Measurements from ENCODE around the gene DCAF7. TPM values are rescaled to one million over a fixed set of nuclear protein-coding genes. Genes with fewer than 3 reads are reported as not detected.

Gene DCAF7
- total RNA-seq, 2 experiments from 2014 or later, result 113 TPM

- Mint-ChIP-seq H3K27me3 (no peaks in the 10 kb centered on the region), H3K9me3 (no peaks in the 10 kb centered on the region), H3K4me3 (no peak overlapping the region), H3K27ac (no peak overlapping the region), H3K4me1 (peaks cover 14% of the 10 kb centered on the region), H3K36me3 (peaks cover 13% of the 10 kb centered on the region)
- ATAC-seq (ENCODE audit: low read depth) (no peak), DNase-seq (no peak)
- POLR2A ChIA-PET, result interaction anchor here (0.7 to 1.3 kb wide), 2 partner anchors 16 to 17 kb away, joined by 3 read pairs; partner anchors contain the start of gene DCAF7
Observed at GRCh38 chr17:63567229-63567628, 17.0 kb downstream of the DCAF7 start.

- H3K9me3 Mint-ChIP-seq, result no peaks in the 10 kb centered on the region
- no peak overlapping the region for H3K27ac Mint-ChIP-seq
- ATAC-seq (ENCODE audit: low read depth) (no peak), DNase-seq (no peak)
- no peak overlapping the region for H3K4me3 Mint-ChIP-seq
- peaks cover 11% of the 10 kb centered on the region for H3K4me1 Mint-ChIP-seq
- POLR2A ChIA-PET, result no interaction called here
- H3K27me3 Mint-ChIP-seq, result no peaks in the 10 kb centered on the region
- H3K36me3 Mint-ChIP-seq, result peaks cover 10% of the 10 kb centered on the region
Observed at GRCh38 chr17:63568563-63568962, 18.3 kb downstream of the DCAF7 start.

- ATAC-seq (ENCODE audit: low read depth) (no peak), DNase-seq (no peak)
- Mint-ChIP-seq H3K27me3 (no peaks in the 10 kb centered on the region), H3K4me3 (no peak overlapping the region), H3K9me3 (no peaks in the 10 kb centered on the region), H3K27ac (no peak overlapping the region), H3K36me3 (peaks cover 14% of the 10 kb centered on the region), H3K4me1 (peaks cover 16% of the 10 kb centered on the region)
- POLR2A ChIA-PET, result no interaction called here
Observed at GRCh38 chr17:63571632-63572310, 21.5 kb downstream of the DCAF7 start.

DNA sequence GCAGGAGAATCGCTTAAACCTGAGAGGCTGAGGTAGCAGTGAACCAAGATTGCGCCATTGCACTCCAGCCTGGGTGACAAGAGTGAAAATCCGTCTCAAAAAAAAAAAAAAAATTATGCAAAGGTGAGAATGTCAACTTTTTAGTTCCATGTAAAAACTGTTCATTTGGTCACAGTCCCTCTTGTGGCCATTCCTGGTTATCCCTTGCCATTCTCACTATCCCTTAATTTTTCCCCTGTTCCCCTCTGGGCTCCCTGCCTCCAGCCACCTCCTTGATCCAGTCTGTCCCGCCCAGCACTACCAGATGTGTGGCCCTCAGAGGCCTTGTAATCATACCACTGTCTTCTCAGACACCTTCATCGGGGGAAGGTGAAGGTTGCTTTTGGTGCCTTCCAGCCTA lies 23.4 kb downstream of the DCAF7 start:
- no peak overlapping the region for H3K27ac Mint-ChIP-seq
- peaks cover 11% of the 10 kb centered on the region for H3K36me3 Mint-ChIP-seq
- no peak overlapping the region for H3K4me3 Mint-ChIP-seq
- H3K4me1 Mint-ChIP-seq, result peaks cover 14% of the 10 kb centered on the region
- DNase-seq (no peak), ATAC-seq (ENCODE audit: low read depth) (no peak)
- H3K9me3 Mint-ChIP-seq, result no peaks in the 10 kb centered on the region
- POLR2A ChIA-PET, result no interaction called here
- H3K27me3 Mint-ChIP-seq, result no peaks in the 10 kb centered on the region

GRCh38 chr17:63578027-63578768 lies 27.9 kb downstream of the DCAF7 start:
- no peak overlapping the region for H3K27ac Mint-ChIP-seq
- peaks cover 5% of the 10 kb centered on the region for H3K4me1 Mint-ChIP-seq
- no peaks in the 10 kb centered on the region for H3K9me3 Mint-ChIP-seq
- ATAC-seq (ENCODE audit: low read depth), result no peak
- POLR2A ChIA-PET, result no interaction called here
- DNase-seq, result no peak
- H3K36me3 Mint-ChIP-seq, result peaks cover 22% of the 10 kb centered on the region
- H3K4me3 Mint-ChIP-seq, result no peak overlapping the region
- H3K27me3 Mint-ChIP-seq, result no peaks in the 10 kb centered on the region

- DNase-seq (no peak), ATAC-seq (ENCODE audit: low read depth) (no peak)
- Mint-ChIP-seq H3K4me1 (peaks cover 4% of the 10 kb centered on the region), H3K27ac (no peak overlapping the region), H3K36me3 (peaks cover 21% of the 10 kb centered on the region), H3K27me3 (no peaks in the 10 kb centered on the region), H3K4me3 (no peak overlapping the region), H3K9me3 (no peaks in the 10 kb centered on the region)
- POLR2A ChIA-PET, result no interaction called here
Observed at GRCh38 chr17:63578769-63579111, 28.5 kb downstream of the DCAF7 start.

GRCh38 chr17:63579633-63580032 lies 29.4 kb downstream of the DCAF7 start:
- no peaks in the 10 kb centered on the region for H3K4me1 Mint-ChIP-seq
- POLR2A ChIA-PET, result no interaction called here
- H3K36me3 Mint-ChIP-seq, result peaks cover 17% of the 10 kb centered on the region
- no peaks in the 10 kb centered on the region for H3K9me3 Mint-ChIP-seq
- H3K27me3 Mint-ChIP-seq, result no peaks in the 10 kb centered on the region
- H3K4me3 Mint-ChIP-seq, result no peak overlapping the region
- ATAC-seq (ENCODE audit: low read depth), result no peak
- DNase-seq, result no peak
- no peak overlapping the region for H3K27ac Mint-ChIP-seq

DNA sequence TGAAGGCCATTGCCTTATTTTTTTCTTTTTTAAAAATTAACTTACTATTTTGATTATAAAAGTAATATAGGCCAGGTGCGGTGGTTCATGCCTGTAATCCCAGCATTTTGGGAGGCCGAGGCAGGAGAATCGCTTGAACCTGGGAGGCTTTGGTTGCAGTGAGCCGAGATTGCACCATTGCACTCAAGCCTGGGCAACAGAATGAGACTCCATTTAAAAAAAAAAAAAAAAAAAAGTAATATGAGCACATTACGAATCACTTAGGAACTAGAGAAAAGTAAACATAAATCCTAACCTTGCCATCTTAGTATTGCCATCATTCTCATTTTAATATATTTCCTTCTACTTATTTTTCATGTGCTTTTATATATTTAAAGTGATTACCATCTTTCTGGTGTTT lies 37.5 kb downstream of the DCAF7 start:
- Mint-ChIP-seq H3K27ac (no peak overlapping the region), H3K9me3 (no peaks in the 10 kb centered on the region), H3K4me3 (no peak overlapping the region), H3K27me3 (no peaks in the 10 kb centered on the region), H3K36me3 (peaks cover 33% of the 10 kb centered on the region), H3K4me1 (peaks cover 9% of the 10 kb centered on the region)
- POLR2A ChIA-PET, result no interaction called here
- no peak for ATAC-seq (ENCODE audit: low read depth)
- DNase-seq, result no peak

- no peaks in the 10 kb centered on the region for H3K27me3 Mint-ChIP-seq
- H3K27ac Mint-ChIP-seq, result no peak overlapping the region
- H3K4me3 Mint-ChIP-seq, result no peak overlapping the region
- H3K9me3 Mint-ChIP-seq, result no peaks in the 10 kb centered on the region
- no peak for ATAC-seq (ENCODE audit: low read depth)
- peaks cover 30% of the 10 kb centered on the region for H3K36me3 Mint-ChIP-seq
- H3K4me1 Mint-ChIP-seq, result peaks cover 9% of the 10 kb centered on the region
- DNase-seq, result no peak
- POLR2A ChIA-PET, result no interaction called here
Observed at GRCh38 chr17:63588797-63589196, 38.5 kb downstream of the DCAF7 start.

GRCh38 chr17:63589646-63590045 lies 39.4 kb downstream of the DCAF7 start:
- ATAC-seq (ENCODE audit: low read depth) (no peak), DNase-seq (no peak)
- Mint-ChIP-seq H3K27ac (peak overlapping the region; percentile 14), H3K4me3 (no peak overlapping the region), H3K36me3 (peaks cover 29% of the 10 kb centered on the region), H3K27me3 (no peaks in the 10 kb centered on the region), H3K9me3 (no peaks in the 10 kb centered on the region), H3K4me1 (peaks cover 9% of the 10 kb centered on the region)
- POLR2A ChIA-PET, result no interaction called here

DNA sequence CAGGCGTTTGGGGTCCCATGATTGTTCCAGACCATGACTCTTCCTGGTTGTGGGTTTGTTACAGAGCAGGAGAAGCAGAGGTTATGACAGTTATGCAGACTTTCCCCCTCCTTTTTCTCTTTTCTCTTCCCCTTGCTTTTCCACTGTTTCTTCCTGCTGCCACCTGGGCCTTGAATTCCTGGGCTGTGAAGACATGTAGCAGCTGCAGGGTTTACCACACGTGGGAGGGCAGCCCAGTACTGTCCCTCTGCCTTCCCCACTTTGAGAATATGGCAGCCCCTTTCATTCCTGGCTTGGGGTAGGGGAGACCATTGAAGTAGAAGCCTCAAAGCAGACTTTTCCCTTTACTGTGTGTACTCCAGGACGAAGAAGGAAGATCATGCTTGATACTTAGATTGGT lies 42.5 kb downstream of the DCAF7 start:
- ATAC-seq (ENCODE audit: low read depth) (no peak), DNase-seq (no peak)
- no peak overlapping the region for H3K27ac Mint-ChIP-seq
- POLR2A ChIA-PET, result no interaction called here
- peaks cover 7% of the 10 kb centered on the region for H3K4me1 Mint-ChIP-seq
- peaks cover 22% of the 10 kb centered on the region for H3K36me3 Mint-ChIP-seq
- no peak overlapping the region for H3K4me3 Mint-ChIP-seq
- no peaks in the 10 kb centered on the region for H3K27me3 Mint-ChIP-seq
- H3K9me3 Mint-ChIP-seq, result no peaks in the 10 kb centered on the region

DNA sequence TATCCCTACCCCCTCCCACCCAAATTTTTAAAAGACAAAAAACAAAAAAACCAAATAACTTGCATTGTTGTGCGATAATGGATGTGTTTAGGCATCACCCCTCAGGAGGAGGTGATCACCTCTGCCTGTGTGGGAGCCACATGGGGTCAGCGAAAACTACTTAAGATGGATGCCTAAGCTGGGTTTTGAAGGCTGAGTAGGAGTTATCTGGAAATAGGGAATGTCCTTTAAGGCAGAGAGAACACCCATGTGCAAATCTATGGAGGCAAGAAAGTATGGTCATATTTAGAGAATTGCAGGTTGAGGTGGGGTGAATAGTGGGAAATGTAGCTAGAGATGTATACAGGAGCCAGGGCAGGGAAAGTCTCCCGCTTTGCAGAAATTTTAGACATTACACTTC lies 44.9 kb downstream of the DCAF7 start:
- POLR2A ChIA-PET, result no interaction called here

GRCh38 chr17:63596856-63597586 lies 46.7 kb downstream of the DCAF7 start:
- Mint-ChIP-seq H3K27me3 (no peaks in the 10 kb centered on the region), H3K4me1 (peaks cover 26% of the 10 kb centered on the region), H3K9me3 (no peaks in the 10 kb centered on the region), H3K36me3 (peaks cover 4% of the 10 kb centered on the region), H3K27ac (no peak overlapping the region), H3K4me3 (no peak overlapping the region)
- DNase-seq, result no peak
- ATAC-seq (ENCODE audit: low read depth), result no peak
- POLR2A ChIA-PET, result interaction anchor here (0.6 kb wide), 1 partner anchor 1112 kb away, joined by 3 read pairs; no protein-coding TSS in a partner anchor

More for the DNA sequence above, 44.9 kb downstream of the DCAF7 start:
- DNase-seq, result no peak
- Mint-ChIP-seq H3K27me3 (no peaks in the 10 kb centered on the region), H3K4me3 (no peak overlapping the region), H3K27ac (no peak overlapping the region), H3K9me3 (no peaks in the 10 kb centered on the region), H3K36me3 (peaks cover 13% of the 10 kb centered on the region), H3K4me1 (peaks cover 14% of the 10 kb centered on the region)
- no peak for ATAC-seq (ENCODE audit: low read depth)

GRCh38 chr17:63598281-63598680 lies 48.0 kb downstream of the DCAF7 start:
- DNase-seq (no peak), ATAC-seq (ENCODE audit: low read depth) (no peak)
- POLR2A ChIA-PET, result no interaction called here
- no peak overlapping the region for H3K27ac Mint-ChIP-seq
- no peaks in the 10 kb centered on the region for H3K9me3 Mint-ChIP-seq
- no peak overlapping the region for H3K4me3 Mint-ChIP-seq
- H3K4me1 Mint-ChIP-seq, result peaks cover 26% of the 10 kb centered on the region
- no peaks in the 10 kb centered on the region for H3K27me3 Mint-ChIP-seq
- peaks cover 4% of the 10 kb centered on the region for H3K36me3 Mint-ChIP-seq
